Colon (tissue), 2 donors: ENCODE measurements around the gene ZSWIM7.
"Not testable (repeated sequence)": the region's sequence is repeated elsewhere in the genome, so short reads cannot be mapped to it uniquely, and the experiment has no call there.

Source experiments
- FAIRE-seq: peaks from 2 replicates; lab custom pipeline; 2012; peaks lifted over from hg19 to GRCh38; lab: Jason Lieb, UNC
- donor health status: control.
- donor health status: control.

The ZSWIM7 gene

GRCh38 chr17:15955793-15956541 lies 43.5 kb downstream of the ZSWIM7 start:
- no peak for FAIRE-seq

- no peak for FAIRE-seq
These were observed 45.3 kb downstream of the ZSWIM7 start for GRCh38 chr17:15954222-15954621.

- FAIRE-seq = no peak
These were observed 46.4 kb downstream of the ZSWIM7 start for GRCh38 chr17:15952916-15953790.

GRCh38 chr17:15952048-15952532 lies 47.4 kb downstream of the ZSWIM7 start:
- FAIRE-seq = no peak

GRCh38 chr17:15951368-15952047 lies 48.0 kb downstream of the ZSWIM7 start:
- FAIRE-seq = no peak

GRCh38 chr17:15947976-15948752 lies 51.3 kb downstream of the ZSWIM7 start:
- no peak for FAIRE-seq

- FAIRE-seq = no peak
These were observed 52.2 kb downstream of the ZSWIM7 start for GRCh38 chr17:15947271-15947670.

GRCh38 chr17:15946611-15947120 lies 52.8 kb downstream of the ZSWIM7 start:
- no peak for FAIRE-seq

GRCh38 chr17:15945527-15946191 lies 53.8 kb downstream of the ZSWIM7 start:
- no peak for FAIRE-seq

GRCh38 chr17:15944759-15945526 lies 54.6 kb downstream of the ZSWIM7 start, which contains the start of gene ADORA2B:
Gene ADORA2B (plus strand): TSS chr17:15945130. CDS start chr17:15945249, 119 bp downstream.
- no peak for FAIRE-seq

- no peak for FAIRE-seq
These were observed 55.3 kb downstream of the ZSWIM7 start for GRCh38 chr17:15943971-15944758.

GRCh38 chr17:15942207-15942833 lies 57.2 kb downstream of the ZSWIM7 start:
- no peak for FAIRE-seq

GRCh38 chr17:15941781-15942180 lies 57.7 kb downstream of the ZSWIM7 start:
- FAIRE-seq = no peak

- FAIRE-seq = not testable (repeated sequence)
These were observed 63.0 kb downstream of the ZSWIM7 start for GRCh38 chr17:15936481-15936880.

- no peak for FAIRE-seq
These were observed 63.6 kb downstream of the ZSWIM7 start for GRCh38 chr17:15935891-15936290.

- FAIRE-seq = no peak
These were observed 64.6 kb downstream of the ZSWIM7 start for GRCh38 chr17:15934866-15935265.

- FAIRE-seq = no peak
These were observed 68.1 kb downstream of the ZSWIM7 start for GRCh38 chr17:15931394-15931793.

- FAIRE-seq = no peak
These were observed 69.1 kb downstream of the ZSWIM7 start for GRCh38 chr17:15930426-15930825.

GRCh38 chr17:15929941-15930340 lies 69.6 kb downstream of the ZSWIM7 start:
- no peak for FAIRE-seq
